ENCODE measurements around the gene ANKRD6. TPM values are rescaled to one million over a fixed set of nuclear protein-coding genes. Genes with fewer than 3 reads are reported as not detected.

The ANKRD6 gene
- total RNA-seq, 2 experiments from 2014 or later: 2.4 to 7.0 TPM

- no peaks in the 10 kb centered on the region for H3K9me2 ChIP-seq (ENCODE audit: insufficient read depth, low read length)
- H3K9me3 ChIP-seq (ENCODE audit: low read length): no peaks in the 10 kb centered on the region
- H3K4me1 ChIP-seq (ENCODE audit: insufficient read depth, low read length, poor library complexity, severe bottlenecking): peaks cover 42% of the 10 kb centered on the region
- peak overlapping the region; percentile 12 for H3K27ac ChIP-seq (ENCODE audit: low read depth, low read length, poor library complexity, severe bottlenecking)
- intact Hi-C loops (cut with micrococcal nuclease; ENCODE audit: unreplicated experiment): loop anchor here (5.0 kb wide), 1 partner anchor 263 kb away; the partner anchor contains the start of gene PM20D2
- ChIA-PET POLR2A (interaction anchor here (1.2 to 2.3 kb wide), 4 partner anchors 9 to 39 kb away, joined by 3 to 15 read pairs (median 5); no protein-coding TSS in a partner anchor), CTCF (ENCODE audit: unreplicated experiment) (interaction anchor here (2.3 kb wide), 1 partner anchor 37 kb away, joined by 8 read pairs; no protein-coding TSS in a partner anchor)
- TF ChIP-seq EZH2phosphoT487 (IDR thresholded peaks at IDR 0.05; ENCODE audit: borderline replicate concordance, low read depth, low read length) (no peak), CTCF (conservative IDR thresholded peaks at IDR 0.05; ENCODE audit: low read length) (no peak)
- H4K20me1 ChIP-seq (ENCODE audit: insufficient read depth, low read length): no peaks in the 10 kb centered on the region
- H2AFZ ChIP-seq (ENCODE audit: low read length): peak overlapping the region; percentile 95; the same call in 1 of the 2 replicates
- DNase-seq (ENCODE audit: low spot score): peak; percentile 44
- no peaks in the 10 kb centered on the region for H3K36me3 ChIP-seq (ENCODE audit: insufficient read depth, low read length)
- H3K4me2 ChIP-seq (ENCODE audit: low read length): peak overlapping the region; percentile 76
- BruUV-seq (replicated peaks): TSS peak; percentile 54
- H3K79me2 ChIP-seq (ENCODE audit: insufficient read depth, low read depth, low read length): peaks cover 15% of the 10 kb centered on the region
- peak overlapping the region; percentile 84 for H3K4me3 ChIP-seq (ENCODE audit: low read depth, low read length, poor library complexity, severe bottlenecking)
Measured at GRCh38 chr6:89410231-89410761, 22.7 kb upstream of the ANKRD6 start.

- H3K4me2 ChIP-seq (ENCODE audit: low read length): peak overlapping the region; percentile 76
- intact Hi-C loops (cut with micrococcal nuclease; ENCODE audit: unreplicated experiment): loop anchor here (1.0 to 5.0 kb wide), 2 partner anchors 35 to 263 kb away; partner anchors contain the start of gene PM20D2
- no peak for TF ChIP-seq EZH2phosphoT487 (IDR thresholded peaks at IDR 0.05; ENCODE audit: borderline replicate concordance, low read depth, low read length)
- no peak for TF ChIP-seq CTCF (conservative IDR thresholded peaks at IDR 0.05; ENCODE audit: low read length)
- H3K9me3 ChIP-seq (ENCODE audit: low read length): no peaks in the 10 kb centered on the region
- H3K27ac ChIP-seq (ENCODE audit: low read depth, low read length, poor library complexity, severe bottlenecking): peak overlapping the region; percentile 12
- peak overlapping the region; percentile 84 for H3K4me3 ChIP-seq (ENCODE audit: low read depth, low read length, poor library complexity, severe bottlenecking)
- POLR2A ChIA-PET: interaction anchor here (1.1 to 2.3 kb wide), 5 partner anchors 10 to 46 kb away, joined by 3 to 15 read pairs (median 5); no protein-coding TSS in a partner anchor
- peak; percentile 20 for DNase-seq (ENCODE audit: low spot score)
- H3K79me2 ChIP-seq (ENCODE audit: insufficient read depth, low read depth, low read length): peaks cover 15% of the 10 kb centered on the region
- no peaks in the 10 kb centered on the region for H3K36me3 ChIP-seq (ENCODE audit: insufficient read depth, low read length)
- H2AFZ ChIP-seq (ENCODE audit: low read length): peak overlapping the region; percentile 95; the same call in 1 of the 2 replicates
- H3K4me1 ChIP-seq (ENCODE audit: insufficient read depth, low read length, poor library complexity, severe bottlenecking): peaks cover 40% of the 10 kb centered on the region
- H4K20me1 ChIP-seq (ENCODE audit: insufficient read depth, low read length): no peaks in the 10 kb centered on the region
- no peaks in the 10 kb centered on the region for H3K9me2 ChIP-seq (ENCODE audit: insufficient read depth, low read length)
- CTCF ChIA-PET (ENCODE audit: unreplicated experiment): interaction anchor here (2.3 kb wide), 1 partner anchor 38 kb away, joined by 8 read pairs; no protein-coding TSS in a partner anchor
- BruUV-seq (replicated peaks): no TSS peak
Measured at GRCh38 chr6:89410788-89411144, 22.2 kb upstream of the ANKRD6 start.
